Measurements from ENCODE around the gene SP2.

The SP2 gene

GRCh38 chr17:47889734-47890529, 6.1 kb upstream of the SP2 start:
- DNase-seq (ENCODE audit: low read depth in 2 of 3, low spot score in 2 of 3) = peak; percentile 67 to 96 (median 93)

- DNase-seq (ENCODE audit: low read depth in 2 of 3, low spot score in 2 of 3) = no peak
Measured at GRCh38 chr17:47891545-47892088, 4.4 kb upstream of the SP2 start.

- DNase-seq (ENCODE audit: low read depth in 2 of 3, low spot score in 2 of 3) = no peak
Measured at GRCh38 chr17:47894498-47895346, 1.3 kb upstream of the SP2 start.

GRCh38 chr17:47895347-47895855, 635 bp upstream of the SP2 start:
- peak in 1 of 3 experiments; percentile 32 for DNase-seq (ENCODE audit: low read depth in 2 of 3, low spot score in 2 of 3)

- DNase-seq (ENCODE audit: low read depth in 2 of 3, low spot score in 2 of 3) = no peak
Measured at GRCh38 chr17:47896672-47897490, 845 bp downstream of the SP2 start.

GRCh38 chr17:47897561-47897960, 1.5 kb downstream of the SP2 start:
- DNase-seq (ENCODE audit: low read depth in 2 of 3, low spot score in 2 of 3) = no peak

GRCh38 chr17:47898241-47898640, 2.2 kb downstream of the SP2 start:
- no peak for DNase-seq (ENCODE audit: low read depth in 2 of 3, low spot score in 2 of 3)

GRCh38 chr17:47899643-47900042, 3.6 kb downstream of the SP2 start:
- no peak for DNase-seq (ENCODE audit: low read depth in 2 of 3, low spot score in 2 of 3)

GRCh38 chr17:47901423-47901822, 5.4 kb downstream of the SP2 start:
- DNase-seq (ENCODE audit: low read depth in 2 of 3, low spot score in 2 of 3) = no peak

GRCh38 chr17:47902039-47902744, 6.2 kb downstream of the SP2 start:
- DNase-seq (ENCODE audit: low read depth in 2 of 3, low spot score in 2 of 3) = no peak

- no peak for DNase-seq (ENCODE audit: low read depth in 2 of 3, low spot score in 2 of 3)
Measured at GRCh38 chr17:47905221-47905733, 9.2 kb downstream of the SP2 start.

GRCh38 chr17:47906443-47906842, 10.4 kb downstream of the SP2 start:
- no peak for DNase-seq (ENCODE audit: low read depth in 2 of 3, low spot score in 2 of 3)

GRCh38 chr17:47907932-47908562, 12.0 kb downstream of the SP2 start:
- no peak for DNase-seq (ENCODE audit: low read depth in 2 of 3, low spot score in 2 of 3)

GRCh38 chr17:47913050-47913449, 17.0 kb downstream of the SP2 start:
- DNase-seq (ENCODE audit: low read depth in 2 of 3, low spot score in 2 of 3) = no peak

- DNase-seq (ENCODE audit: low read depth in 2 of 3, low spot score in 2 of 3) = no peak
Measured at GRCh38 chr17:47914306-47914948, 18.4 kb downstream of the SP2 start.

GRCh38 chr17:47915776-47916398, 19.9 kb downstream of the SP2 start:
- no peak for DNase-seq (ENCODE audit: low read depth in 2 of 3, low spot score in 2 of 3)

GRCh38 chr17:47916489-47917208, 20.6 kb downstream of the SP2 start:
- DNase-seq (ENCODE audit: low read depth in 2 of 3, low spot score in 2 of 3) = no peak

GRCh38 chr17:47917581-47917980, 21.5 kb downstream of the SP2 start:
- no peak for DNase-seq (ENCODE audit: low read depth in 2 of 3, low spot score in 2 of 3)

All from activated CD8-positive, alpha-beta memory T cell treated with anti-CD3 and anti-CD28 coated beads for 48 hours (primary cell).